DND-41 (cell line): ENCODE results near the gene EPS8L3.
"Not testable (repeated sequence)": the region's sequence is repeated elsewhere in the genome, so short reads cannot be mapped to it uniquely, and the experiment has no call there.

Experiments
- EZH2 ChIP-seq: IDR thresholded peaks from 3 replicates; pipeline ENCODE4 v1.6.1; 2012; ENCODE audit warnings: borderline replicate concordance, low read depth, mild to moderate bottlenecking, moderate library complexity, low read length, inconsistent platforms; ENCODE audit not compliant: severe bottlenecking
- TF ChIP-seq, protein P1 (sequence below): IDR thresholded peaks from 2 replicates; pipeline ENCODE4 v1.5.1; 2012; ENCODE audit warnings: borderline replicate concordance, low read length, moderate library complexity, mild to moderate bottlenecking; ENCODE audit not compliant: poor library complexity, severe bottlenecking; ENCODE audit errors: extremely low read depth

DNA sequence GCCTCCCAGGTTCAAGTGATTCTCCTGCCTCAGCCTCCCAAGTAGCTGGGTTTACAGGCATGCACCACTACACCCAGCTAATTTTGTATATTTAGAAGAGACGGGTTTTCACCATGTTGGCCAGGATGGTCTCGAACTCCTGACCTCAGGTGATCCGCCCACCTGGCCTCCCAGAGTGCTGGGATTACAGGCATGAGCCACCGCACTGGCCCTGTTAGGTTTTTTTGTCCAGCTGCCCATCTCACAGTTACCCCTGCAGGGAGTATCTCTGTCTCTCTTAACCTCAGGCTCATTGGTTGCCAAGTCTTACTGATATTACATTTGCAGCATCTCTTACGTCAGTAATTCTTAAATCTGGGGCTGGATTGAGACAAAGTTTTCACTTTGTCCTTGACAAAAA is 7.4 kb downstream of the EPS8L3 start:
- TF ChIP-seq, protein P1, sequence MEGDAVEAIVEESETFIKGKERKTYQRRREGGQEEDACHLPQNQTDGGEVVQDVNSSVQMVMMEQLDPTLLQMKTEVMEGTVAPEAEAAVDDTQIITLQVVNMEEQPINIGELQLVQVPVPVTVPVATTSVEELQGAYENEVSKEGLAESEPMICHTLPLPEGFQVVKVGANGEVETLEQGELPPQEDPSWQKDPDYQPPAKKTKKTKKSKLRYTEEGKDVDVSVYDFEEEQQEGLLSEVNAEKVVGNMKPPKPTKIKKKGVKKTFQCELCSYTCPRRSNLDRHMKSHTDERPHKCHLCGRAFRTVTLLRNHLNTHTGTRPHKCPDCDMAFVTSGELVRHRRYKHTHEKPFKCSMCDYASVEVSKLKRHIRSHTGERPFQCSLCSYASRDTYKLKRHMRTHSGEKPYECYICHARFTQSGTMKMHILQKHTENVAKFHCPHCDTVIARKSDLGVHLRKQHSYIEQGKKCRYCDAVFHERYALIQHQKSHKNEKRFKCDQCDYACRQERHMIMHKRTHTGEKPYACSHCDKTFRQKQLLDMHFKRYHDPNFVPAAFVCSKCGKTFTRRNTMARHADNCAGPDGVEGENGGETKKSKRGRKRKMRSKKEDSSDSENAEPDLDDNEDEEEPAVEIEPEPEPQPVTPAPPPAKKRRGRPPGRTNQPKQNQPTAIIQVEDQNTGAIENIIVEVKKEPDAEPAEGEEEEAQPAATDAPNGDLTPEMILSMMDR = not testable (repeated sequence)
- TF ChIP-seq EZH2 = not testable (repeated sequence)
